Thoracic aorta (tissue), 2 donors: ENCODE measurements around the gene TULP1. TPM values are rescaled to one million over a fixed set of nuclear protein-coding genes. Genes with fewer than 3 reads are reported as not detected.

Experiments used
- ATAC-seq: fragments of 150-250 bp; one replicate; pipeline ENCODE4 v1.8.0; 2017; ENCODE audit warnings: low read depth; ENCODE audit not compliant: insufficient number of reproducible peaks, low FRiP score
- DNase-seq: peaks from one replicate; pipeline ENCODE4 v3.0.0-alpha.2; 2020; ENCODE audit warnings: low spot score
- H3K27ac ChIP-seq, 2 donors: fragments of 200-600 bp; sonication (generic); 1 replicate in 1 of 2; 2 replicates in 1 of 2; pipeline ENCODE4 v1.5.1; 2016; ENCODE audit warnings: mild to moderate bottlenecking in 2 of 2, moderate library complexity in 2 of 2
- H3K27me3 ChIP-seq: fragments of 200-600 bp; sonication (generic); replicated peaks from 2 replicates; pipeline ENCODE4 v1.6.0; 2016; ENCODE audit warnings: mild to moderate bottlenecking; ENCODE audit not compliant: insufficient read depth
- H3K36me3 ChIP-seq: fragments of 200-600 bp; sonication (generic); one replicate; pipeline ENCODE4 v1.5.1; 2016
- H3K4me1 ChIP-seq, 2 donors: fragments of 200-600 bp; sonication (generic); 1 replicate in 1 of 2; 2 replicates in 1 of 2; pipeline versions ENCODE4 v1.5.1 to v1.6.0; 2016; ENCODE audit warnings: low read depth in 2 of 2, mild to moderate bottlenecking in 1 of 2; ENCODE audit not compliant: control insufficient read depth in 1 of 2
- H3K4me3 ChIP-seq: fragments of 200-600 bp; sonication (generic); 2 replicates; pipeline ENCODE4 v1.5.1; 2016; ENCODE audit warnings: mild to moderate bottlenecking
- H3K9me3 ChIP-seq: fragments of 200-600 bp; sonication (generic); 2 replicates; pipeline ENCODE4 v1.5.1; 2016
- total RNA-seq, 2 donors: library from RNA; depleted of rRNA; stranded (reverse); fragments of >200 nt; gene quantifications; one replicate each; pipeline versions ENCODE4 v1.1.0 to v1.2.3, GENCODE V29; 2016
- TF ChIP-seq, protein P1 (sequence below): fragments of 200-600 bp; sonication (generic); IDR thresholded peaks from one replicate; pipeline ENCODE4 v1.5.1; 2019; ENCODE audit warnings: antibody characterized with exemption

Gene TULP1
- total RNA-seq, 2 donors from 2014 or later: not detected

- ATAC-seq (peak; percentile 94), DNase-seq (peak; percentile 62)
- Histone ChIP-seq H3K9me3 (no peaks in the 10 kb centered on the region), H3K36me3 (peaks cover 16% of the 10 kb centered on the region), H3K27ac (peak within 1 kb of the TSS; percentile 87), H3K4me1 (peaks cover 0 to 40% of the 10 kb centered on the region in 2 donors), H3K27me3 (no peaks in the 10 kb centered on the region), H3K4me3 (peak within 1 kb of the TSS; percentile 98)
- TF ChIP-seq, protein P1, sequence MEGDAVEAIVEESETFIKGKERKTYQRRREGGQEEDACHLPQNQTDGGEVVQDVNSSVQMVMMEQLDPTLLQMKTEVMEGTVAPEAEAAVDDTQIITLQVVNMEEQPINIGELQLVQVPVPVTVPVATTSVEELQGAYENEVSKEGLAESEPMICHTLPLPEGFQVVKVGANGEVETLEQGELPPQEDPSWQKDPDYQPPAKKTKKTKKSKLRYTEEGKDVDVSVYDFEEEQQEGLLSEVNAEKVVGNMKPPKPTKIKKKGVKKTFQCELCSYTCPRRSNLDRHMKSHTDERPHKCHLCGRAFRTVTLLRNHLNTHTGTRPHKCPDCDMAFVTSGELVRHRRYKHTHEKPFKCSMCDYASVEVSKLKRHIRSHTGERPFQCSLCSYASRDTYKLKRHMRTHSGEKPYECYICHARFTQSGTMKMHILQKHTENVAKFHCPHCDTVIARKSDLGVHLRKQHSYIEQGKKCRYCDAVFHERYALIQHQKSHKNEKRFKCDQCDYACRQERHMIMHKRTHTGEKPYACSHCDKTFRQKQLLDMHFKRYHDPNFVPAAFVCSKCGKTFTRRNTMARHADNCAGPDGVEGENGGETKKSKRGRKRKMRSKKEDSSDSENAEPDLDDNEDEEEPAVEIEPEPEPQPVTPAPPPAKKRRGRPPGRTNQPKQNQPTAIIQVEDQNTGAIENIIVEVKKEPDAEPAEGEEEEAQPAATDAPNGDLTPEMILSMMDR: peak; percentile 94
Measured at GRCh38 chr6:35468181-35468979, 44.3 kb downstream of the TULP1 start, which contains the start of gene RPL10A. Gene RPL10A, plus strand, starts transcription at chr6:35468401. Its CDS starts 34 bp downstream, at chr6:35468435.

DNA sequence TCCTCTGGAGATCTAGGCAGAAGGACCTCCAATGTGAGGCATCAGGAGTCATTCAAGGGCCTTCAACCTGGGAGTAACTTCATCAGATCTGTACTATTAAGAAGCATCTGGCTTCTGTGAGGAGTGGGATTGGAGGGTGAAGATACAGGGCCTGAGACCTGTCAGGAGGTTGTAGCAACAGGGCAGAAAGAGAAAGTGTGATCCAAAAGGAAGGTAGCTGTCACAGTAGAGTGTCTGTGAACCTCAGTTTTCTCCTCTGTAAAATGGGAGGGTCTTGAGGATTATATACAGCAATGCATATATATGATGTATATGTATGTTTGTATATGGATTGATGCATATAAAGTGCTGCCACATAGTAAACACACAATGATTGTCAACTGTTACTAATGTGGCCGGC, 47.0 kb downstream of the TULP1 start:
- Histone ChIP-seq H3K27ac (no peak overlapping the region), H3K4me1 (peaks cover 0 to 17% of the 10 kb centered on the region in 2 donors), H3K4me3 (no peak overlapping the region), H3K27me3 (no peaks in the 10 kb centered on the region), H3K9me3 (no peaks in the 10 kb centered on the region), H3K36me3 (no peaks in the 10 kb centered on the region)
- DNase-seq (no peak), ATAC-seq (no peak)
- TF ChIP-seq, protein P1: no peak

DNA sequence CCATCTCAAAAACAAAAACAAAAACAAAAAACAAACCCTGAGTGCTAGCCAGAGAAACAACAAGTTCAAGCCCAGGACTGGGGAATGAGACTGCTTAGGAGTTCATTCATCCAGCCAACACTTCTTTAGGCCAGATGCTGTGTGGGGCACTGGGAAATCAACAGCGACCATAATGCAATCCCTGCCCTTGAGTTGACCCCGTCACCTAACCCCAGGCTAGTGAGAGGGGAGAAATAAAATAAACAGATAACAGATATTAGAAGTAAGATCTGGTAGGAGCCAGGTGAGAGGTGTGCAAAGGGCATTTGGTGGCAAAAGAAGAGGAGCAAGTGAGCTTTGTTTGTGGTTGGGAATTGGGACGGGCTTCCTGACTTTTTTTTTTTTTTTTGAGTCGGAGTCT, 49.4 kb downstream of the TULP1 start:
- DNase-seq (no peak), ATAC-seq (no peak)
- Histone ChIP-seq H3K9me3 (no peaks in the 10 kb centered on the region), H3K36me3 (peaks cover 1% of the 10 kb centered on the region), H3K27me3 (no peaks in the 10 kb centered on the region), H3K4me1 (no peaks in the 10 kb centered on the region), H3K27ac (no peak overlapping the region), H3K4me3 (no peak overlapping the region)
- TF ChIP-seq, protein P1: no peak

DNA sequence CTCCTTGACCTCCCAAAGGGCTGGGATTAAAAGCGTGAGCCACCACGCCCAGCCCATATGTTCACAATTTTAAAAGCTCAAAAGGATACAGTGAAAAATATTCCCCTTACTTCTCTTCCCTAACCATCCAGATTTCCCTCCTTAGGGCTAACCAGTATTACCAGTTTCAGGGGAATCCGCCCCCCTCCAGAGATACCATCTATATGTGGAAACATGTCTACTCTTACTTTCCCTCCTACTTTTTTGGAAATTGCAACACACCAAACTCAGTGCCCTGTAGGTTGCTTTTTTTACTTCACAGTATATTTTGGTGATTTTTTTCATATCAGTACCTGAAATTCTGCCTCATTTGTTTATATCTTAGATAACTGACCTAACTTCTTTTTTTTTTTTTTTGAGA, 51.4 kb downstream of the TULP1 start:
- Histone ChIP-seq H3K9me3 (no peaks in the 10 kb centered on the region), H3K27me3 (no peaks in the 10 kb centered on the region), H3K36me3 (peaks cover 3% of the 10 kb centered on the region), H3K27ac (no peak overlapping the region), H3K4me3 (no peak overlapping the region), H3K4me1 (no peaks in the 10 kb centered on the region)
- TF ChIP-seq, protein P1: no peak
- ATAC-seq (no peak), DNase-seq (no peak)

DNA sequence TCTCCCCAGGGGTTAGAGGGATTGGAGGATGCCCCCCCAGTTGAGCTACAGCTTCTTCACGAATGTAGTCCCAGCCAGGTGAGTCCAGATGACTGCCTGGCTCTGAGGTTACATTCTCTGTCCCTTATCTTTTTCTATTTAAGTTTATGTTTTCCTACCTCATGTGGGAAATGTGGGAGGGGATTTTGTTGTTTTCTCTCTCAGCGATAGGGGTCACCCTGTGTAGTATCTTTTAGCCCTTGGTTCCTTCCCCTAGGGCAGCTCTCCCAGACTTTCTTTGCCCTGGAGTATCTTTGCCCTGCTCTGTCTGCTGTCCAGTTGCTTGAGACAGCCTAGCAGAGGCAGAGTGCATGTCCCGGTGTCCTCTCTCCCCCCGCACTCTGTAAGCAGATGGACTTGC, 54.8 kb downstream of the TULP1 start:
- Histone ChIP-seq H3K4me3 (no peak overlapping the region), H3K4me1 (peaks cover 11 to 22% of the 10 kb centered on the region in 2 donors), H3K27me3 (no peaks in the 10 kb centered on the region), H3K9me3 (no peaks in the 10 kb centered on the region), H3K36me3 (peaks cover 3% of the 10 kb centered on the region), H3K27ac (no peak overlapping the region)
- TF ChIP-seq, protein P1: no peak
- DNase-seq (no peak), ATAC-seq (no peak)
